Tibial nerve (tissue), 4 donors: ENCODE measurements around the gene CACYBP. TPM values are rescaled to one million over a fixed set of nuclear protein-coding genes. Genes with fewer than 3 reads are reported as not detected.

Source experiments
- DNase-seq, 2 donors: peaks; one replicate each; pipeline ENCODE4 v3.0.0-alpha.2; 2019; ENCODE audit warnings: low spot score in 2 of 2
- H3K27ac ChIP-seq, 4 donors: fragments of 200-600 bp; sonication (generic) in 3 of 4; one replicate each; pipeline ENCODE4 v1.5.1; 2017 to 2019; ENCODE audit warnings: mild to moderate bottlenecking in 1 of 4
- H3K27me3 ChIP-seq, 2 donors: fragments of 200-600 bp; sonication (generic) in 1 of 2; one replicate each; pipeline versions ENCODE4 v1.5.1 to v1.6.0; 2017 to 2019
- H3K36me3 ChIP-seq, 3 donors: fragments of 200-600 bp; sonication (generic); one replicate each; pipeline ENCODE4 v1.5.1; 2018 to 2019
- H3K4me1 ChIP-seq, 4 donors: fragments of 200-600 bp; sonication (generic) in 3 of 4; one replicate each; pipeline ENCODE4 v1.5.1; 2017 to 2019
- H3K4me3 ChIP-seq, 4 donors: fragments of 200-600 bp; sonication (generic) in 3 of 4; one replicate each; pipeline ENCODE4 v1.5.1; 2017 to 2019; ENCODE audit warnings: mild to moderate bottlenecking in 1 of 4, moderate library complexity in 1 of 4
- H3K9me3 ChIP-seq, 4 donors: fragments of 200-600 bp; sonication (generic) in 3 of 4; one replicate each; pipeline ENCODE4 v1.5.1; 2017 to 2019
- CTCF ChIP-seq, 5 experiments: fragments of 200-600 bp in 3 of 5; fragments of 450-650 bp in 2 of 5; sonication (generic) in 3 of 5; IDR thresholded peaks; one replicate each; pipeline ENCODE4 v1.5.1; 2016 to 2019; ENCODE audit warnings: antibody characterized with exemption in 5 of 5, mild to moderate bottlenecking in 3 of 5, moderate library complexity in 2 of 5
- EP300 ChIP-seq, 2 donors: sonication (generic); formaldehyde crosslinking; IDR thresholded peaks; one replicate each; pipeline ENCODE4 v1.6.1; 2017; ENCODE audit warnings: antibody characterized with exemption in 2 of 2, mild to moderate bottlenecking in 1 of 2
- POLR2A ChIP-seq, 2 donors: fragments of 450-650 bp; IDR thresholded peaks; one replicate each; pipeline ENCODE4 v1.6.1; 2017; ENCODE audit warnings: antibody characterized with exemption in 2 of 2, mild to moderate bottlenecking in 2 of 2, moderate library complexity in 2 of 2
- WGBS, 2 donors: methylation state at CpG; one replicate each; pipeline ENCODE4 v1.1.5; 2018; 5-methylcytosine and 5-hydroxymethylcytosine counted together
- total RNA-seq, 4 donors: library from RNA; depleted of rRNA; stranded (reverse); fragments of >200 nt; gene quantifications; one replicate each; pipeline ENCODE4 v1.1.0, GENCODE V29; 2016

CACYBP gene
- total RNA-seq, 4 donors from 2014 or later: 60.8 to 165 (median 78.2) TPM

- WGBS, 2 donors: 74 to 91% methylated on average over 2 of the region's 2 CpGs
- no peak for TF ChIP-seq CTCF (IDR thresholded peaks at IDR 0.05)
- no peak for TF ChIP-seq EP300 (IDR thresholded peaks at IDR 0.05)
- TF ChIP-seq POLR2A (IDR thresholded peaks at IDR 0.05): no peak
- H3K36me3 ChIP-seq: no peaks in the 10 kb centered on the region
- no peaks in the 10 kb centered on the region for H3K27me3 ChIP-seq
- no peak overlapping the region for H3K4me3 ChIP-seq
- peaks cover 0 to under 1% (median 0%) of the 10 kb centered on the region in 4 donors for H3K4me1 ChIP-seq
- no peaks in the 10 kb centered on the region for H3K9me3 ChIP-seq
- H3K27ac ChIP-seq: no peak overlapping the region
- DNase-seq: no peak
These were observed 35.0 kb downstream of the CACYBP start for GRCh38 chr1:175034775-175035174.

GRCh38 chr1:175035865-175036264 is 36.1 kb downstream of the CACYBP start:
- no peak overlapping the region for H3K27ac ChIP-seq
- no peak overlapping the region for H3K4me3 ChIP-seq
- TF ChIP-seq EP300 (IDR thresholded peaks at IDR 0.05) (no peak), CTCF (IDR thresholded peaks at IDR 0.05) (no peak), POLR2A (IDR thresholded peaks at IDR 0.05) (no peak)
- DNase-seq: no peak
- WGBS, 2 donors: 78 to 88% methylated on average over 6 of the region's 6 CpGs
- no peaks in the 10 kb centered on the region for H3K4me1 ChIP-seq
- H3K27me3 ChIP-seq: no peaks in the 10 kb centered on the region
- H3K9me3 ChIP-seq: no peaks in the 10 kb centered on the region
- no peaks in the 10 kb centered on the region for H3K36me3 ChIP-seq

GRCh38 chr1:175036476-175036875 is 36.7 kb downstream of the CACYBP start:
- no peak overlapping the region for H3K27ac ChIP-seq
- H3K9me3 ChIP-seq: no peaks in the 10 kb centered on the region
- no peaks in the 10 kb centered on the region for H3K4me1 ChIP-seq
- no peak for DNase-seq
- no peak overlapping the region for H3K4me3 ChIP-seq
- no peaks in the 10 kb centered on the region for H3K36me3 ChIP-seq
- WGBS, 2 donors: 69 to 73% methylated on average over 3 of the region's 3 CpGs
- no peaks in the 10 kb centered on the region for H3K27me3 ChIP-seq
- no peak for TF ChIP-seq EP300 (IDR thresholded peaks at IDR 0.05)

- Histone ChIP-seq H3K36me3 (no peaks in the 10 kb centered on the region), H3K4me3 (no peak overlapping the region), H3K27ac (no peak overlapping the region), H3K9me3 (no peaks in the 10 kb centered on the region), H3K27me3 (no peaks in the 10 kb centered on the region), H3K4me1 (no peaks in the 10 kb centered on the region)
- DNase-seq: no peak
- TF ChIP-seq CTCF (IDR thresholded peaks at IDR 0.05) (no peak), EP300 (IDR thresholded peaks at IDR 0.05) (no peak), POLR2A (IDR thresholded peaks at IDR 0.05) (no peak)
- WGBS, 2 donors: 57 to 68% methylated on average over 7 of the region's 7 CpGs
These were observed 37.7 kb downstream of the CACYBP start for GRCh38 chr1:175037416-175037815.

- Histone ChIP-seq H3K27ac (no peak overlapping the region), H3K4me3 (no peak overlapping the region), H3K9me3 (no peaks in the 10 kb centered on the region), H3K4me1 (no peaks in the 10 kb centered on the region), H3K36me3 (no peaks in the 10 kb centered on the region), H3K27me3 (no peaks in the 10 kb centered on the region)
- no peak for TF ChIP-seq CTCF (IDR thresholded peaks at IDR 0.05)
- no peak for DNase-seq
- WGBS, 2 donors: 66 to 80% methylated on average over 4 of the region's 4 CpGs
These were observed 40.7 kb downstream of the CACYBP start for GRCh38 chr1:175040324-175040879.

- Histone ChIP-seq H3K27me3 (no peaks in the 10 kb centered on the region), H3K9me3 (no peaks in the 10 kb centered on the region), H3K27ac (no peak overlapping the region), H3K4me3 (no peak overlapping the region), H3K4me1 (no peaks in the 10 kb centered on the region), H3K36me3 (no peaks in the 10 kb centered on the region)
- no peak for DNase-seq
- WGBS, 2 donors: 84 to 85% methylated on average over 3 of the region's 3 CpGs
- no peak for TF ChIP-seq CTCF (IDR thresholded peaks at IDR 0.05)
- no peak for TF ChIP-seq POLR2A (IDR thresholded peaks at IDR 0.05)
- TF ChIP-seq EP300 (IDR thresholded peaks at IDR 0.05): no peak
These were observed 42.9 kb downstream of the CACYBP start for GRCh38 chr1:175042650-175043049.
